Ovary (tissue), 3 donors: Measurements from ENCODE around the gene TAS2R60.

Source experiments
- EP300 ChIP-seq: sonication (generic); formaldehyde crosslinking; IDR thresholded peaks from one replicate; pipeline ENCODE4 v1.6.1; 2017; ENCODE audit warnings: antibody characterized with exemption
- POLR2A ChIP-seq: fragments of 450-650 bp; IDR thresholded peaks from one replicate; pipeline ENCODE4 v1.6.1; 2017; ENCODE audit warnings: antibody characterized with exemption, mild to moderate bottlenecking, moderate library complexity
- TF ChIP-seq, protein P1 (sequence below), 3 donors: fragments of 450-650 bp in 2 of 3; fragments of 200-600 bp in 1 of 3; IDR thresholded peaks; one replicate each; pipeline versions ENCODE4 v1.5.1 to v1.8.0; 2016 to 2022; ENCODE audit warnings: antibody characterized with exemption in 3 of 3, mild to moderate bottlenecking in 1 of 3
- donor health status: DM: no; HTN: no; CAD: no.

DNA sequence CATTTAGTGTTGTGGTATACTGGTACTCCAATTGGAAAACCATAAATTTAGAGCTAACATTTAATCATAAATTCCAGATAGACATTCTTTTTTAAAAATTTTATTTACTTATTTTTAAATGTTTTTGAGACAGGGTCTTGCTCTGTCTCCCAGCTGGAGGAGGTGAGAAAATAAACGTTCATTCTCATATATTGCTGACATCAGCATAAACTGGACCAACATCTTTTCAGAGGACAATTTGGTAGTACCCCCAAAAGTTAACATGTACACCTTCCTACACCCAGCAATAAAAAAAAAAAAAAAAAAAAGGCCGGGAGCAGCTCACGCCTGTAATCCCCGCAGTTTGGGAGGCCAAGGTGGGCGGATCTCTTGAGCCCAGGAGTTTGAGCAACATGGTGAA is 5.2 kb downstream of the TAS2R60 start:
- TF ChIP-seq, protein P1, sequence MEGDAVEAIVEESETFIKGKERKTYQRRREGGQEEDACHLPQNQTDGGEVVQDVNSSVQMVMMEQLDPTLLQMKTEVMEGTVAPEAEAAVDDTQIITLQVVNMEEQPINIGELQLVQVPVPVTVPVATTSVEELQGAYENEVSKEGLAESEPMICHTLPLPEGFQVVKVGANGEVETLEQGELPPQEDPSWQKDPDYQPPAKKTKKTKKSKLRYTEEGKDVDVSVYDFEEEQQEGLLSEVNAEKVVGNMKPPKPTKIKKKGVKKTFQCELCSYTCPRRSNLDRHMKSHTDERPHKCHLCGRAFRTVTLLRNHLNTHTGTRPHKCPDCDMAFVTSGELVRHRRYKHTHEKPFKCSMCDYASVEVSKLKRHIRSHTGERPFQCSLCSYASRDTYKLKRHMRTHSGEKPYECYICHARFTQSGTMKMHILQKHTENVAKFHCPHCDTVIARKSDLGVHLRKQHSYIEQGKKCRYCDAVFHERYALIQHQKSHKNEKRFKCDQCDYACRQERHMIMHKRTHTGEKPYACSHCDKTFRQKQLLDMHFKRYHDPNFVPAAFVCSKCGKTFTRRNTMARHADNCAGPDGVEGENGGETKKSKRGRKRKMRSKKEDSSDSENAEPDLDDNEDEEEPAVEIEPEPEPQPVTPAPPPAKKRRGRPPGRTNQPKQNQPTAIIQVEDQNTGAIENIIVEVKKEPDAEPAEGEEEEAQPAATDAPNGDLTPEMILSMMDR (IDR thresholded peaks at IDR 0.05) = no peak
- TF ChIP-seq POLR2A (no peak), EP300 (no peak)
